Mesothelial cell of epicardium (in vitro differentiated cells): ENCODE measurements around the gene CHAF1B. TPM values are rescaled to one million over a fixed set of nuclear protein-coding genes. Genes with fewer than 3 reads are reported as not detected.

Experiments
- DNase-seq, 2 experiments: peaks; one replicate each; pipeline ENCODE4 v3.0.0; 2021; ENCODE audit warnings: low spot score in 2 of 2; ENCODE audit not compliant: unreplicated experiment in 2 of 2
- H3K27ac Mint-ChIP-seq: 2 replicates; pipeline ENCODE4 v1.8.0; 2021; ENCODE audit warnings: mixed read lengths
- H3K27me3 Mint-ChIP-seq: 2 replicates; pipeline ENCODE4 v1.8.0; 2021; ENCODE audit warnings: low read depth, mixed read lengths
- H3K36me3 Mint-ChIP-seq: 2 replicates; pipeline ENCODE4 v1.8.0; 2021; ENCODE audit warnings: mixed read lengths
- H3K4me1 Mint-ChIP-seq: 2 replicates; pipeline ENCODE4 v1.8.0; 2021; ENCODE audit warnings: mixed read lengths
- H3K4me3 Mint-ChIP-seq: 2 replicates; pipeline ENCODE4 v1.8.0; 2021; ENCODE audit warnings: mild to moderate bottlenecking, moderate library complexity, mixed read lengths
- H3K9me3 Mint-ChIP-seq: 2 replicates; pipeline ENCODE4 v1.8.0; 2021; ENCODE audit warnings: mixed read lengths
- total RNA-seq: library from RNA; stranded (reverse); gene quantifications from 3 replicates; pipeline ENCODE4 v1.2.1, GENCODE V29; 2021
- TF ChIP-seq, protein P1 (sequence below): fragments of 200-600 bp; sonication (generic); IDR thresholded peaks from one replicate; pipeline ENCODE4 v1.5.0; 2021; ENCODE audit warnings: antibody characterized with exemption; ENCODE audit not compliant: unreplicated experiment

The CHAF1B gene
- total RNA-seq, 1 donor from 2014 or later: 8.2 TPM

DNA sequence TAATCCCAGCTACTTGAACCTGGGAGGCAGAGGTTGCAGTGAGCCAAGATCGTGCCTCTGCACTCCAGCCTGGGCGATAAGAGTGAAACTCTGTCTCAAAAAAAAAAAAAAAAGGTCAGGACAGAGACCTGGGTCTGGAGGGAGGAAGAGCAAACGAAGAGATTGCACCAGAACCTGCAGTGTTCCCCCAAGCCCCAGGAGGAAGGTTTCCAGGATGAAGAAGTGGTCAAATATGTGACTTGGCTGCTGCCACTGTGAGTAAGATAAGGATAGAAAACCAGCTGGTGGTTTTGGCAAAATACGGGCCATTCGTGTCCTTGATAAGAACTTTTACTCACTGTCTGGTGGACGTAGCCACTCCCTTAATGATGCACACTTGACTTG is 52.5 kb downstream of the CHAF1B start:
- no peaks in the 10 kb centered on the region for H3K36me3 Mint-ChIP-seq
- peaks cover 8% of the 10 kb centered on the region for H3K4me1 Mint-ChIP-seq
- no peak overlapping the region for H3K27ac Mint-ChIP-seq
- H3K27me3 Mint-ChIP-seq: no peaks in the 10 kb centered on the region
- H3K9me3 Mint-ChIP-seq: peaks cover 5% of the 10 kb centered on the region
- TF ChIP-seq, protein P1, sequence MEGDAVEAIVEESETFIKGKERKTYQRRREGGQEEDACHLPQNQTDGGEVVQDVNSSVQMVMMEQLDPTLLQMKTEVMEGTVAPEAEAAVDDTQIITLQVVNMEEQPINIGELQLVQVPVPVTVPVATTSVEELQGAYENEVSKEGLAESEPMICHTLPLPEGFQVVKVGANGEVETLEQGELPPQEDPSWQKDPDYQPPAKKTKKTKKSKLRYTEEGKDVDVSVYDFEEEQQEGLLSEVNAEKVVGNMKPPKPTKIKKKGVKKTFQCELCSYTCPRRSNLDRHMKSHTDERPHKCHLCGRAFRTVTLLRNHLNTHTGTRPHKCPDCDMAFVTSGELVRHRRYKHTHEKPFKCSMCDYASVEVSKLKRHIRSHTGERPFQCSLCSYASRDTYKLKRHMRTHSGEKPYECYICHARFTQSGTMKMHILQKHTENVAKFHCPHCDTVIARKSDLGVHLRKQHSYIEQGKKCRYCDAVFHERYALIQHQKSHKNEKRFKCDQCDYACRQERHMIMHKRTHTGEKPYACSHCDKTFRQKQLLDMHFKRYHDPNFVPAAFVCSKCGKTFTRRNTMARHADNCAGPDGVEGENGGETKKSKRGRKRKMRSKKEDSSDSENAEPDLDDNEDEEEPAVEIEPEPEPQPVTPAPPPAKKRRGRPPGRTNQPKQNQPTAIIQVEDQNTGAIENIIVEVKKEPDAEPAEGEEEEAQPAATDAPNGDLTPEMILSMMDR: no peak
- DNase-seq: no peak
- no peak overlapping the region for H3K4me3 Mint-ChIP-seq

DNA sequence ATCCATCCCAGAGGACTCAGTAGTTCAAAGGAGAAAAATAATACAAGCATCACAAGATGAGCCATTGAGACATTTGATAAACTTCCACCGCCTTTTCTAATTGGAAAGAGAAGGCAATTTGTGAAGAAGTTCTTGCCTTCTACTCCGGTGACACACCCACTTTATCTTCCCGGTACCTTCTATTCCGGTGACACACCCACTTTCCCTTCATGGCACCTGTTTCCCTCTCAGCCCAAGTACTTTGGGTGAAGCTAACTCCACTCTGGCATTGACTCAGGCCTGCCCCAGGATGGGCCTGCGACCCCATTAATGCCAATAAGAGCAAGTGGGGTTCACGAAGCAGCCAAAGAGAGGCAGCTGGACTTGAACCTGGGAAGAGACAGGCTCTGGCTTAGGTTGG is 56.5 kb downstream of the CHAF1B start:
- DNase-seq: no peak
- Mint-ChIP-seq H3K4me3 (no peak overlapping the region), H3K9me3 (peaks cover 5% of the 10 kb centered on the region), H3K27me3 (no peaks in the 10 kb centered on the region), H3K36me3 (no peaks in the 10 kb centered on the region), H3K27ac (no peak overlapping the region), H3K4me1 (no peaks in the 10 kb centered on the region)
- TF ChIP-seq, protein P1: no peak

DNA sequence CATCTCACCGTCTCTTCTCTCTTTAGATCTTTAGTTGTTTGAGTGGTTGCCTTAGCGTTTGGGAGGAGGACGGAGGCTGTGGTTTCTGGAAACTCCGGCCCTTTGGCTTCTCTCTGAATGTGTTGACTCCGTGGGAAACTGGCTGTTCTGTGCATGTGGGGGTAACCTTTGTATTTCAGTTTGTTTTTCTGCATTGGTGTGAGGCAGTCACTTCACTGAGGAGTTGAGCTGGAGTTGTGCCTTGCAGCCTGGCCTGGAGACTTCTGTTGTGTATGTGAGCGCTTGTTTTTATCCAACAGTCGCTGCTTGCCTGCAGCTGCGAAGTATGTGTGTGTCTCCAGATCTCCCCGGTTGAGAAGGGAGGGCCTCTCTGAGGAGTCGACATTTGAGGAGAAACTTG is 61.1 kb downstream of the CHAF1B start:
- no peaks in the 10 kb centered on the region for H3K9me3 Mint-ChIP-seq
- H3K27me3 Mint-ChIP-seq: no peaks in the 10 kb centered on the region
- TF ChIP-seq, protein P1: no peak
- no peak for DNase-seq
- no peaks in the 10 kb centered on the region for H3K4me1 Mint-ChIP-seq
- H3K27ac Mint-ChIP-seq: no peak overlapping the region
- no peak overlapping the region for H3K4me3 Mint-ChIP-seq
- no peaks in the 10 kb centered on the region for H3K36me3 Mint-ChIP-seq

DNA sequence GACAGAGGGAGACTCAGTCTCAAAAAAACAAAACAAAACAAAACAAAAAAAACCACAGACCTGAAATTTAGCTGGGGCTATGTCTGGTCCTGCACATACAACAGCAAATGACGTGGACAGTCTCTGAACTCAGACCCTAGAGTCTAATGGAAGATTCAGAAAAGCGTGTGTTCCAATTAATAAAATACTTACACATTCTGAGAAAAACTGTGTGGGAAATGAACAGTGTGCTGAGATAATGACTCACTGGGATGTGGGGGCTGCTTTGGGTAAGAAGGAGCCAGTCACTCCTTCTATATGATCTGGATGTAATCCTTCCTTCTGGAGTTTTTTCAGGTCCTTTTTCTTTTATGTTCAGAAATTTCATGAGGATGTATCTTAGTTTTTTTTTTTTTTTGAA is 65.3 kb downstream of the CHAF1B start:
- no peak for DNase-seq
- peaks cover 12% of the 10 kb centered on the region for H3K4me1 Mint-ChIP-seq
- no peaks in the 10 kb centered on the region for H3K36me3 Mint-ChIP-seq
- H3K4me3 Mint-ChIP-seq: no peak overlapping the region
- no peak overlapping the region for H3K27ac Mint-ChIP-seq
- no peaks in the 10 kb centered on the region for H3K27me3 Mint-ChIP-seq
- no peaks in the 10 kb centered on the region for H3K9me3 Mint-ChIP-seq
- TF ChIP-seq, protein P1: no peak

DNA sequence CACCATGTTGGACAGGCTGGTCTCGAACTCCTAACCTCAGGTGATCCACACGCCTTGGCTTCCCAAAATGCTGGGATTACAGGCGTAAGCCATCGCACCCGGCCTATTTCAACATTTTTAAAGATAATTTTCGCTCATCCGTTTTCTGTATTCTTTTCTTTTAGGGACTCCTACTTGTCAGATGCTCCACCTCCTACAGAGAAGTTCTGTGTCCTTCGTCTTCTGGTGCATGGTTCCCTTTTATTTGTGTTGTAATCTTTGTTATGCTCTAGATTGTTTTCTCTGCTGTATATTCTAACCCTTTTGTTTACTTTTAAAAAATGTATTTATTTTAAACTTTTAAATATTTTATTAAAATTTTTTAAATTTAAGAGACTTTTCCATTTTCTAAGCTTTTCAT is 66.3 kb downstream of the CHAF1B start:
- Mint-ChIP-seq H3K4me3 (no peak overlapping the region), H3K36me3 (no peaks in the 10 kb centered on the region), H3K9me3 (no peaks in the 10 kb centered on the region), H3K27ac (no peak overlapping the region), H3K4me1 (peaks cover 12% of the 10 kb centered on the region), H3K27me3 (no peaks in the 10 kb centered on the region)
- DNase-seq: no peak
- TF ChIP-seq, protein P1: no peak

DNA sequence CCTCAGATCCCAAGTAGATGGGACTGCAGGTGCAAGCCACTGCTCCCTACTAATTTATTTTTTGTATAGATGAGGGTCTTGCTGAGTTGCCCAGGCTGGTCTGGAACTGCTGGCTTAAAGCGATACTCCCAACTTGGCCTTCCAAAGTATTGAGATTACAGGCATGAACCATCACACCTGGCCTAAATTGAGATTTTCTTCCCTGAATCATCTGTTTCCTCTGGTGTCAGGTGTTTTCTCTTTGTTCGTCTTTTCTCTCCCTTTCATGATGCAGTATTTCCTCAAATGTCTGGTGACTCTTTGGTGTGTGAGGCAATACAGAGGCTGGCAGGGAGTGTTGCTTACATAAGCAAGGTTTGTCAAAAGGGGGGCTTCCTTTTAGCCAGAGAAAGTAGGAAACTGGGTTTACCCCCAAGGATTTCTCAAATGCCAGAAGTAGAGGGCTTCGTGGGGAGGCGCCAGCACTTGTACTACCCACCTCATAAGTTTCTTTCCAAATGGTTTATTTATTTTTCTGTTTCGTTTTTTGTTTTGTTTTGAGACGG is 67.2 kb downstream of the CHAF1B start:
- TF ChIP-seq, protein P1: no peak
- Mint-ChIP-seq H3K4me1 (peaks cover 12% of the 10 kb centered on the region), H3K36me3 (no peaks in the 10 kb centered on the region), H3K9me3 (no peaks in the 10 kb centered on the region), H3K4me3 (no peak overlapping the region), H3K27ac (no peak overlapping the region), H3K27me3 (no peaks in the 10 kb centered on the region)
- no peak for DNase-seq
